ENCODE data around the gene PROX2. TPM values are rescaled to one million over a fixed set of nuclear protein-coding genes. Genes with fewer than 3 reads are reported as not detected.

Gene PROX2
- total RNA-seq, 4 donors from 2014 or later = 0.08 TPM; not detected in 3

DNA sequence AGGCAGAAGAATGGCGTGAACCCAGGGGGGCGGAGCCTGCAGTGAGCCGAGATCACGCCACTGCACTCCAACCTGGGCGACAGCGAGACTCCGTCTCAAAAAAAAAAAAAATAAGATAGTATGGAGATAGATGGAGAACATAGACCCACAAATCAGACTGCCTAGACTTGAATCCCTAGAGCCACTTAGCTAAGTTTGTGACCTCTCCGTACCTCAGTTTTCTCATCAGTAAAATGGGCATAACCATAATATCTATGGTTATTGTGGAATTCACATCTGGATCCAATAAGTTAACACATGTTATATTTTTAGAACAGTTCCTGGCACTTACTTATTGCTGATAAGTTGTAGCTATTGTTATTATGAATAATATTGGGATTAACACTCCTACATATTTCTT is 7.2 kb downstream of the PROX2 start:
- Histone ChIP-seq H3K4me1 (no peaks in the 10 kb centered on the region), H3K9me3 (no peaks in the 10 kb centered on the region), H3K27ac (no peak overlapping the region), H3K4me3 (no peak overlapping the region), H3K36me3 (no peaks in the 10 kb centered on the region), H3K27me3 (peaks cover 3% of the 10 kb centered on the region)
- no peak for TF ChIP-seq EP300 (IDR thresholded peaks at IDR 0.05)
- TF ChIP-seq, protein P1, sequence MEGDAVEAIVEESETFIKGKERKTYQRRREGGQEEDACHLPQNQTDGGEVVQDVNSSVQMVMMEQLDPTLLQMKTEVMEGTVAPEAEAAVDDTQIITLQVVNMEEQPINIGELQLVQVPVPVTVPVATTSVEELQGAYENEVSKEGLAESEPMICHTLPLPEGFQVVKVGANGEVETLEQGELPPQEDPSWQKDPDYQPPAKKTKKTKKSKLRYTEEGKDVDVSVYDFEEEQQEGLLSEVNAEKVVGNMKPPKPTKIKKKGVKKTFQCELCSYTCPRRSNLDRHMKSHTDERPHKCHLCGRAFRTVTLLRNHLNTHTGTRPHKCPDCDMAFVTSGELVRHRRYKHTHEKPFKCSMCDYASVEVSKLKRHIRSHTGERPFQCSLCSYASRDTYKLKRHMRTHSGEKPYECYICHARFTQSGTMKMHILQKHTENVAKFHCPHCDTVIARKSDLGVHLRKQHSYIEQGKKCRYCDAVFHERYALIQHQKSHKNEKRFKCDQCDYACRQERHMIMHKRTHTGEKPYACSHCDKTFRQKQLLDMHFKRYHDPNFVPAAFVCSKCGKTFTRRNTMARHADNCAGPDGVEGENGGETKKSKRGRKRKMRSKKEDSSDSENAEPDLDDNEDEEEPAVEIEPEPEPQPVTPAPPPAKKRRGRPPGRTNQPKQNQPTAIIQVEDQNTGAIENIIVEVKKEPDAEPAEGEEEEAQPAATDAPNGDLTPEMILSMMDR (IDR thresholded peaks at IDR 0.05) = no peak
- no peak for TF ChIP-seq POLR2A (IDR thresholded peaks at IDR 0.05)
- TF ChIP-seq POLR2AphosphoS5 (IDR thresholded peaks at IDR 0.05) = no peak
- WGBS, 2 donors (ENCODE audit: low coverage in 1 of 2) = 96 to 98% methylated on average over 4 to 6 of the region's 8 CpGs
- no peak for ATAC-seq

DNA sequence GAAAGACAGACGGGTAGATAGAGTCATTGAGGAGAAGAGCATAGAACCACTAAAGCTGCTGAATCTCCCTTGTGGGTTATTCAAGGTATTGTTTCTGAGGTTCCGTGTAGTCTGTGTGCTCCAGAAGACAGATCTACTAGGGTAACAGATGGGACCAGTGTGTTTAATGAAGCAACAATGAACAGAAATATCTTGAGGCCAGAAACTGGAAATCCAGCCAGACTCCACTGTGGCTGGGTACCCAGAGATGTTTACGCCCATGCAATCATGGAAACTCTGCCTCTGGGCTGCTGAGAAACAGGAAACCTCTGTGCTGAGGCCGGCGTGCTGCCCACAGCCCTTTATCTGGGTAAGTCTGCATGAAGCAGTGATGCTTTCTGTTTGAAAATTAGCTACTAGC is 8.3 kb downstream of the PROX2 start:
- ATAC-seq = no peak
- peaks cover 3% of the 10 kb centered on the region for H3K27me3 ChIP-seq
- 36 to 40% methylated on average over 3 to 5 of the region's 5 CpGs for WGBS, 2 donors (ENCODE audit: low coverage in 1 of 2)
- H3K36me3 ChIP-seq = no peaks in the 10 kb centered on the region
- H3K4me3 ChIP-seq = no peak overlapping the region
- H3K9me3 ChIP-seq = no peaks in the 10 kb centered on the region
- no peak for TF ChIP-seq POLR2AphosphoS5 (IDR thresholded peaks at IDR 0.05)
- TF ChIP-seq, protein P1 (IDR thresholded peaks at IDR 0.05) = no peak
- no peak for TF ChIP-seq EP300 (IDR thresholded peaks at IDR 0.05)
- TF ChIP-seq POLR2A (IDR thresholded peaks at IDR 0.05) = no peak
- H3K4me1 ChIP-seq = no peaks in the 10 kb centered on the region
- H3K27ac ChIP-seq = no peak overlapping the region

DNA sequence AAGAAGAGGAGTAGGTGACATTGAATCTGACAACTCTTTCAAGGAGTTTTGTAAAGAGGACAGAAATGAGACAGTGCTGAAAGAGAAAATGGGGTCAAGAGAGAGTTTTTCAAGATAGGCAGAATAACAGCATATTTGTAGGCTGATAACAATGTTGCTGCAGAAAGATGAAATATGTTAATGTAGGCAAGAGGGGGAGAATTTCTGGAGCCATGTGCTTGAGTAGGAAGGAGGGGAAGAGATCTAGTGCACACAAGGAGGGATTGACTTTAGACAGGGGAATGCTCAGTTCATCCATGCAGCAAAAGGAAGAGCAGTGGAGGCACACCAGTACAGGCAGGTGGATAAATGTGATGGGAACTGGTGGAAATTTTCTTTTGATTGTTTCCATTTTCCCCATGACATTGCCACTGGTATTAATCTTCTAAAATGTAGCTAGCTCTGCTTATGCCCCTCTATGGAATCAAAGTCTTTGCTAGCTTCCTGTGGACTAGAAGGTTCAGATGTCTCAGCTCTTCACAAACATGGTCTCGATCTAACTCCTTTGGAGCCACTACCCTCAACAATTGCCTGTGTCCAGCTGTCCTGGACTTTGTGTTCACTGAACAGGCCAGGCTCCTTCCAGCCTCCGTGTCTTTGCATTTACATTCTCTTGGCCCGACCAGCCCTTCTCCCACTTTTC is 9.1 kb downstream of the PROX2 start:
- no peaks in the 10 kb centered on the region for H3K4me1 ChIP-seq
- peaks cover 3% of the 10 kb centered on the region for H3K27me3 ChIP-seq
- TF ChIP-seq POLR2AphosphoS5 (IDR thresholded peaks at IDR 0.05) (no peak), POLR2A (IDR thresholded peaks at IDR 0.05) (no peak), EP300 (IDR thresholded peaks at IDR 0.05) (no peak)
- TF ChIP-seq, protein P1 (IDR thresholded peaks at IDR 0.05) = no peak
- no peaks in the 10 kb centered on the region for H3K9me3 ChIP-seq
- no peak overlapping the region for H3K27ac ChIP-seq
- H3K36me3 ChIP-seq = no peaks in the 10 kb centered on the region
- no peak overlapping the region for H3K4me3 ChIP-seq
- ATAC-seq = no peak
- 41 to 74% methylated on average over 3 of the region's 3 CpGs for WGBS, 2 donors (ENCODE audit: low coverage in 1 of 2)

DNA sequence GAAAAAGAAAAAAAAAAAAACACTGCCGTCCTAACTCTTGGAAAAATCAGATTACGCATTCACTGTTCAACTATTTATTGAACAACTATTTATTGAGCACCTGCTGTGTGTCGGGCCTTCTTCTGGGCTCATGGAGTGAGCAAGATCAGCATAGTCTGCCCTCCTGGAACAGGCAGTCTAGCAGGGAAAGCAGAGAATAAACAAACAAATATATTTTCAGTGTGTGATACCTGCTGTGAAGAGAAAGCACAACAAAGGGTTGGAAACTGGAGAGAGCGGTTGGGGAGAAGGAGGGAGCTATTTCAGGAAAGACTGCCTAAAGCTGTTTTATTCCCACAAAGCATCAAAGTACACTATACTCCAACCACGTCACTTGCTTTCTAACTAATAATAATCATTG is 10.8 kb downstream of the PROX2 start:
- no peak for ATAC-seq
- Histone ChIP-seq H3K27me3 (peaks cover 3% of the 10 kb centered on the region), H3K27ac (no peak overlapping the region), H3K36me3 (no peaks in the 10 kb centered on the region), H3K4me3 (no peak overlapping the region), H3K9me3 (no peaks in the 10 kb centered on the region), H3K4me1 (peaks cover 0 to 12% (median 3%) of the 10 kb centered on the region in 3 donors)
- TF ChIP-seq EP300 (IDR thresholded peaks at IDR 0.05) = no peak
- TF ChIP-seq POLR2AphosphoS5 (IDR thresholded peaks at IDR 0.05) = no peak
- TF ChIP-seq, protein P1 (IDR thresholded peaks at IDR 0.05) = no peak
- no peak for TF ChIP-seq POLR2A (IDR thresholded peaks at IDR 0.05)
- WGBS, 2 donors (ENCODE audit: low coverage in 1 of 2) = 93 to 96% methylated on average over 3 to 5 of the region's 5 CpGs

DNA sequence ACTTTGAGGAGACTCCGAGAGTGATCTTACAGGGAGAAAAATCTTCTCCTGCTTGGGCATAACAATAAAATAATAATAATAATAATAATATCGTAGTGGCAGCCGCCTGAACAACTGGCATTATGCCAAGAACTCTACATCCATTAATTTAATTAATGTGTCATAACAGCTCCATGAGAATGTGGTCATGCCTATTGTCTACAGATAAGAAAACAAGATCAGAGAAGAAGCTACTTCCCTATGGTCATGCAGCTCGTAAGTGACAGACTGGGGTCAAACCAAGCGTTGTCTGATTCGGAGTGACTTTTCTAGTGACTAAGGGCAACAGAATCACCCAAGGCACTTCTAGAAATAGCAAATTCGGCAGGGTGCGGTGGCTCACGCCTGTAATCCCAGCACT is 11.7 kb downstream of the PROX2 start:
- ATAC-seq = no peak
- Histone ChIP-seq H3K9me3 (no peaks in the 10 kb centered on the region), H3K36me3 (no peaks in the 10 kb centered on the region), H3K4me3 (no peak overlapping the region), H3K27ac (no peak overlapping the region), H3K27me3 (peaks cover 3% of the 10 kb centered on the region), H3K4me1 (peaks cover 0 to 15% (median 3%) of the 10 kb centered on the region in 3 donors)
- TF ChIP-seq POLR2AphosphoS5 (IDR thresholded peaks at IDR 0.05) (no peak), EP300 (IDR thresholded peaks at IDR 0.05) (no peak), POLR2A (IDR thresholded peaks at IDR 0.05) (no peak)
- TF ChIP-seq, protein P1 (IDR thresholded peaks at IDR 0.05) = no peak
- 80 to 86% methylated on average over 9 of the region's 9 CpGs for WGBS, 2 donors (ENCODE audit: low coverage in 1 of 2)
